H1 (cell line): ENCODE measurements around the gene KCNAB3. TPM values are rescaled to one million over a fixed set of nuclear protein-coding genes. Genes with fewer than 3 reads are reported as not detected.

Source experiments
- CTCF ChIA-PET: fragments of 300-600 bp; sonication (Branson Sonifier 250); formaldehyde crosslinking; loops from one replicate; lab custom pipeline; 2021; ENCODE audit not compliant: partially characterized antibody; lab: Charles Lee
- POLR2A ChIA-PET: fragments of 300-600 bp; sonication (Branson Sonifier 250); formaldehyde crosslinking; loops from one replicate; lab custom pipeline; 2021; ENCODE audit warnings: inconsistent platforms; ENCODE audit not compliant: partially characterized antibody; lab: Charles Lee
- DNase-seq, 2 experiments: peaks; one replicate each; pipeline versions ENCODE4 v3.0.0 to v3.0.0-alpha.2; 2010 to 2022; ENCODE audit warnings: low spot score in 2 of 2, low read depth in 1 of 2, mixed read lengths in 1 of 2
- FAIRE-seq: peaks from 2 replicates; lab custom pipeline; 2011; peaks lifted over from hg19 to GRCh38; lab: Jason Lieb, UNC
- H2AFZ ChIP-seq: 2 replicates; pipeline ENCODE4 v1.8.1; 2012; ENCODE audit warnings: low read length, inconsistent platforms
- H2AK5ac ChIP-seq: 2 replicates; pipeline ENCODE4 v1.6.1; 2013; ENCODE audit warnings: low read depth, low read length
- H2BK120ac ChIP-seq: replicated peaks from 2 replicates; pipeline ENCODE3; 2013; ENCODE audit warnings: low read depth, low read length, inconsistent platforms
- H2BK12ac ChIP-seq: 2 replicates; pipeline ENCODE4 v1.6.1; 2013; ENCODE audit warnings: low read depth, low read length
- H2BK15ac ChIP-seq: 2 replicates; pipeline ENCODE4 v1.6.1; 2013; ENCODE audit warnings: low read length
- H2BK20ac ChIP-seq: 2 replicates; pipeline ENCODE4 v1.6.1; 2013; ENCODE audit warnings: low read length
- H2BK5ac ChIP-seq: 2 replicates; pipeline ENCODE4 v1.6.1; 2013; ENCODE audit warnings: low read depth, low read length
- H3K14ac ChIP-seq: 2 replicates; pipeline ENCODE4 v1.6.1; 2013; ENCODE audit warnings: inconsistent platforms; ENCODE audit not compliant: insufficient read length
- H3K18ac ChIP-seq: 2 replicates; pipeline ENCODE4 v1.6.1; 2013; ENCODE audit warnings: low read length; ENCODE audit errors: extremely low read depth
- H3K23ac ChIP-seq: 2 replicates; pipeline ENCODE4 v1.6.1; 2013; ENCODE audit warnings: inconsistent platforms; ENCODE audit not compliant: insufficient read length
- H3K23me2 ChIP-seq: 2 replicates; pipeline ENCODE4 v1.6.1; 2013; ENCODE audit warnings: low read depth, low read length
- H3K27ac ChIP-seq: 2 replicates; pipeline ENCODE4 v1.6.1; 2011; ENCODE audit warnings: low read depth, low read length, inconsistent platforms
- H3K27me3 ChIP-seq, 4 experiments: replicated peaks in 1 of 4; 1 replicate in 1 of 4; 2 replicates in 3 of 4; pipeline versions ENCODE4 v1.6.1 to v1.8.1; 2011 to 2013; ENCODE audit warnings: low read length in 3 of 4, mild to moderate bottlenecking in 3 of 4, inconsistent platforms in 2 of 4, mixed read lengths in 2 of 4, moderate library complexity in 1 of 4; ENCODE audit not compliant: control insufficient read depth in 3 of 4, insufficient read depth in 3 of 4; ENCODE audit errors: extremely low read depth in 1 of 4
- H3K36me3 ChIP-seq, 4 experiments: 2 replicates each; pipeline versions ENCODE4 v1.6.1 to v1.8.1; 2011 to 2013; ENCODE audit warnings: mild to moderate bottlenecking in 4 of 4, low read length in 3 of 4, moderate library complexity in 2 of 4, control low read depth in 1 of 4, inconsistent platforms in 1 of 4; ENCODE audit not compliant: insufficient read depth in 4 of 4, control insufficient read depth in 2 of 4
- H3K4ac ChIP-seq: replicated peaks from 2 replicates; pipeline ENCODE3; 2013; ENCODE audit warnings: low read length, low read depth, mixed read lengths, inconsistent platforms; ENCODE audit not compliant: insufficient read length
- H3K4me1 ChIP-seq, 4 experiments: replicated peaks in 1 of 4; 1 replicate in 1 of 4; 2 replicates in 3 of 4; pipeline versions ENCODE4 v1.6.1 to v1.8.1; 2011 to 2013; ENCODE audit warnings: low read length in 3 of 4, inconsistent platforms in 2 of 4, mixed read lengths in 1 of 4; ENCODE audit not compliant: insufficient read depth in 4 of 4, control insufficient read depth in 3 of 4
- H3K4me2 ChIP-seq, 2 experiments: 2 replicates each; pipeline versions ENCODE4 v1.6.1 to v1.8.1; 2011 to 2013; ENCODE audit warnings: low read depth in 2 of 2, low read length in 2 of 2, control low read depth in 1 of 2, inconsistent platforms in 1 of 2, mild to moderate bottlenecking in 1 of 2; ENCODE audit not compliant: insufficient read depth in 1 of 2
- H3K4me3 ChIP-seq, 4 experiments: fragments of 200-600, 300-600 bp in 1 of 4; sonication (generic), shearing (Covaris generic), sonication (Bioruptor Twin) in 1 of 4; 2 replicates each; pipeline versions ENCODE4 v1.5.1 to v1.8.1; 2011 to 2016; ENCODE audit warnings: low read length in 4 of 4, low read depth in 3 of 4, control low read depth in 2 of 4, inconsistent platforms in 2 of 4, mild to moderate bottlenecking in 2 of 4, mixed read lengths in 1 of 4, moderate library complexity in 1 of 4; ENCODE audit not compliant: insufficient read depth in 2 of 4; ENCODE audit errors: extremely low read depth in 1 of 4
- H3K56ac ChIP-seq: replicated peaks from 2 replicates; pipeline ENCODE3; 2013; ENCODE audit warnings: low read depth, mild to moderate bottlenecking, mixed read lengths, low read length, inconsistent platforms; ENCODE audit not compliant: insufficient read length
- H3K79me1 ChIP-seq: 2 replicates; pipeline ENCODE4 v1.6.1; 2013; ENCODE audit warnings: low read depth, low read length, control low read depth
- H3K79me2 ChIP-seq, 2 experiments: 2 replicates each; pipeline versions ENCODE4 v1.6.1 to v1.8.1; 2012 to 2013; ENCODE audit warnings: low read length in 2 of 2, mild to moderate bottlenecking in 2 of 2, inconsistent platforms in 1 of 2; ENCODE audit not compliant: insufficient read depth in 2 of 2, control insufficient read depth in 1 of 2
- H3K9ac ChIP-seq, 4 experiments: replicated peaks in 1 of 4; 1 replicate in 1 of 4; 2 replicates in 3 of 4; pipeline versions ENCODE4 v1.6.1 to v1.8.1; 2011 to 2013; ENCODE audit warnings: low read depth in 3 of 4, low read length in 3 of 4, control low read depth in 2 of 4, mild to moderate bottlenecking in 2 of 4, moderate library complexity in 2 of 4, inconsistent platforms in 1 of 4; ENCODE audit errors: extremely low read depth in 1 of 4
- H3K9me3 ChIP-seq, 2 experiments: 2 replicates each; pipeline versions ENCODE4 v1.6.1 to v1.8.1; 2012 to 2013; ENCODE audit warnings: mild to moderate bottlenecking in 2 of 2, moderate library complexity in 2 of 2, control low read depth in 1 of 2, inconsistent platforms in 1 of 2, low read depth in 1 of 2, low read length in 1 of 2, mixed read lengths in 1 of 2; ENCODE audit not compliant: insufficient read depth in 2 of 2
- H4K20me1 ChIP-seq, 2 experiments: replicated peaks in 1 of 2; 2 replicates each; pipeline versions ENCODE3 to v1.8.1; 2011 to 2013; ENCODE audit warnings: inconsistent platforms in 2 of 2, low read length in 2 of 2, mild to moderate bottlenecking in 1 of 2; ENCODE audit not compliant: insufficient read depth in 2 of 2, control insufficient read depth in 1 of 2
- H4K5ac ChIP-seq: 2 replicates; pipeline ENCODE4 v1.6.1; 2013; ENCODE audit warnings: low read length, low read depth, mixed read lengths, inconsistent platforms; ENCODE audit not compliant: insufficient read length
- H4K8ac ChIP-seq: 2 replicates; pipeline ENCODE4 v1.8.0; 2013; ENCODE audit warnings: mild to moderate bottlenecking, moderate library complexity, low read length, inconsistent platforms; ENCODE audit not compliant: insufficient read depth; ENCODE audit errors: extremely low read depth
- H4K91ac ChIP-seq: replicated peaks from 2 replicates; pipeline ENCODE3; 2013; ENCODE audit warnings: low read length, mixed read lengths, inconsistent platforms; ENCODE audit not compliant: insufficient read length
- CHD2 ChIP-seq: IDR thresholded peaks from 2 replicates; pipeline ENCODE4 v1.6.1; 2012; ENCODE audit warnings: low read length, improper control_type of control experiment
- EGR1 ChIP-seq: IDR thresholded peaks from 2 replicates; pipeline ENCODE4 v1.6.1; 2011; ENCODE audit warnings: low read depth, low read length, borderline replicate concordance
- EZH2 ChIP-seq: fragments of 200-600 bp; sonication (generic); IDR thresholded peaks from 2 replicates; pipeline ENCODE4 v1.7.1; 2012; ENCODE audit warnings: low read depth, mild to moderate bottlenecking, moderate library complexity, low read length, inconsistent platforms; ENCODE audit not compliant: severe bottlenecking
- MAFK ChIP-seq: IDR thresholded peaks from 2 replicates; pipeline ENCODE4 v1.6.1; 2012; ENCODE audit warnings: low read depth, mild to moderate bottlenecking, improper control_type of control experiment, low read length
- POU5F1 ChIP-seq: IDR thresholded peaks from 2 replicates; pipeline ENCODE4 v1.6.1; 2011; ENCODE audit warnings: low read depth, mild to moderate bottlenecking, low read length, moderate library complexity
- ZNF274 ChIP-seq: IDR thresholded peaks from 2 replicates; pipeline ENCODE4 v1.7.0; 2012; ENCODE audit warnings: low read length, borderline replicate concordance; ENCODE audit errors: extremely low read depth
- WGBS, 2 experiments: shearing (Covaris generic) in 1 of 2; methylation state at CpG; one replicate each; pipeline versions ENCODE4 v1.1.6 to v1.1.7; 2013 to 2015; ENCODE audit warnings: low lambda C conversion rate in 2 of 2, mixed read lengths in 2 of 2, inconsistent platforms in 1 of 2, low coverage in 1 of 2, missing lambda C conversion rate in 1 of 2; ENCODE audit not compliant: insufficient replicate concordance in 2 of 2, insufficient coverage in 1 of 2, insufficient read length in 1 of 2; ENCODE audit errors: extremely low coverage in 1 of 2, missing lambda C conversion rate in 1 of 2; 5-methylcytosine and 5-hydroxymethylcytosine counted together
- polyA plus RNA-seq, 7 experiments: library from polyadenylated mRNA; depleted of rRNA in 3 of 7; stranded (reverse) in 5 of 7; unstranded in 2 of 7; fragments of >200 nt in 5 of 7; fragments of 200-250 nt in 2 of 7; gene quantifications; 1 replicate in 5 of 7; 2 replicates in 1 of 7; 4 replicates in 1 of 7; pipeline versions ENCODE4 v1.2.1 to v1.2.3, GENCODE V29; 2011 to 2013; ENCODE audit warnings: missing spikeins in 2 of 7, mixed read lengths in 2 of 7
- total RNA-seq: library from RNA; stranded (reverse); fragmentation: NEBNext Ultra II Directional; extraction: Animal tissue kit (Norgen Biotek cat#: 25700); gene quantifications from 2 replicates; pipeline ENCODE4 v1.2.1, GENCODE V29; 2021

Gene KCNAB3
- total and polyA plus RNA-seq, 2 of the 8 experiments (the other 6 are each of a cell fraction or from before 2014, with no cell fraction given): 1.7 to 2.4 TPM

DNA sequence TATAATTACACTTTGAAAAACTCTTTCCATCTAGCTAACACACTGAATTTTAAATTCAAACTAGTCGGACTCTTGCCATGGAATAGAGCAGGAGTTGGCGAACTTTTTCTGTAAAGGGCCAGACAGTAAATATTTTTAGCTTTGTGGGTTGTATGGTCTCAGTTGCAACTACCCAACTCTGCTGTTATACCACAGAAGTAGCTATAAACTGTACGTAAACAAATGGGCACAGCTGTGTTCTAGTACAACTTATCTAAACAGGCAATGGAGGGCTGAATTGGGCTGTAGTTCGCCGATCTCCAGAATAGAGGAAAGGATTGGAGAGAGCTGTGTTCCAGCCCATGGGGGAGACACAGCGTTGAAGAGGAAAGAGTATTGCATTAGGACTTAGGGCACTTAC, 11.1 kb upstream of the KCNAB3 start:
- Histone ChIP-seq H3K9me3 (no peaks in the 10 kb centered on the region), H2AK5ac (no peak overlapping the region), H4K20me1 (peaks cover 2 to 4% of the 10 kb centered on the region in 2 experiments), H3K14ac (no peak overlapping the region), H3K23me2 (no peaks in the 10 kb centered on the region), H2AFZ (no peak overlapping the region), H2BK12ac (no peak overlapping the region), H2BK15ac (no peak overlapping the region), H2BK20ac (no peak overlapping the region), H3K4me2 (no peak overlapping the region), H3K27me3 (no peaks in the 10 kb centered on the region), H4K5ac (no peak overlapping the region), H2BK5ac (no peak overlapping the region), H2BK120ac (no peak overlapping the region), H3K4me1 (no peaks in the 10 kb centered on the region), H3K79me1 (no peaks in the 10 kb centered on the region), H3K27ac (no peak overlapping the region), H3K18ac (no peak overlapping the region), H3K56ac (no peak overlapping the region), H3K79me2 (no peaks in the 10 kb centered on the region), H3K23ac (no peak overlapping the region), H3K36me3 (peaks cover 6 to 57% (median 32%) of the 10 kb centered on the region in 4 experiments), H4K91ac (no peak overlapping the region), H4K8ac (no peak overlapping the region), H3K4me3 (no peak overlapping the region), H3K4ac (no peak overlapping the region), H3K9ac (no peak overlapping the region)
- TF ChIP-seq EZH2 (no peak), CHD2 (no peak), EGR1 (no peak), MAFK (no peak), ZNF274 (no peak), POU5F1 (no peak)
- ChIA-PET CTCF (interaction anchor here (0.7 to 2.6 kb wide), 10 partner anchors 13 to 118 kb away, joined by 3 to 7 read pairs (median 3); no protein-coding TSS in a partner anchor), POLR2A (interaction anchor here (0.6 kb wide), 1 partner anchor 9 kb away, joined by 4 read pairs; no protein-coding TSS in a partner anchor)
- 91% methylated on average over 6 of the region's 6 CpGs; no CpG with 5 or more reads in 1 of the 2 experiments for WGBS, 2 experiments
- FAIRE-seq (no peak), DNase-seq (no peak)
